Inflammatory macrophage treated with lipopolysaccharide for 4 hours (primary cell): ENCODE results near the gene CCR7.

Experiments
- DNase-seq: peaks from one replicate; pipeline ENCODE4 v3.0.0-alpha.2; 2020

The CCR7 gene

DNA sequence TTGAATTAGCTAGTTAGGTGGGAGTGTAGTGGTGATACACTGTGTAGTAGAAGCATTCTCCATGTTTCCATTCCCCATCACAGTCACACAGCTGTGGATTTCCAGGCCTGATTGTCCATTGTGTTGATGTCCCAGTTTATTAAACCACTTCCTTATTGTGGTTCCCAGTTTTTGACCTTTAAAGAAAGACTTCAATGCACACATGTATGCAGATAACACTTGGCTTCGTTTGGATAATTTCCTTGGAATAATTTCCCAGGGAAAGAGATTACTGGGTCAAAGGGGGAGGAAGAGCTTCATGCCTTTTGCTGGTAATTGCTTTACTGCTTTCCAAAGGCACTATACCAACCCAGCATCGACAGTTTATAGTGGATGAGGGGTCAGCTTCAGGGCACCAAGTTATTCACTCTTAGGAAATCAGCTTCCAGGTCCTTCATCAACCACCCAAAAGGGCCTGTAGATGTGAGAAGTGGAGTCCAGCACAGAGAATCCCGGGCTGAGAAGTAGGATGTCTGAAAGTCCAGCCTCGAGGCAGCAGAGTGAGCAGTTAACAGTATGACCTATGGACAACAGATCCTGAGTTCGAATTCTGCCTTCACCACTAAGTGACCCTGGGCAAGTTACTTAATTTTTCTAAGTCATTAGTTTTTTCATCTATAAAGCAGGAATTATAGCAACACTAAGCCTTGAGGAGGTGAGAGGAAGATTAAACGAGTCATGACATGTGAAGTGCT is 32.6 kb downstream of the CCR7 start:
- no peak for DNase-seq

DNA sequence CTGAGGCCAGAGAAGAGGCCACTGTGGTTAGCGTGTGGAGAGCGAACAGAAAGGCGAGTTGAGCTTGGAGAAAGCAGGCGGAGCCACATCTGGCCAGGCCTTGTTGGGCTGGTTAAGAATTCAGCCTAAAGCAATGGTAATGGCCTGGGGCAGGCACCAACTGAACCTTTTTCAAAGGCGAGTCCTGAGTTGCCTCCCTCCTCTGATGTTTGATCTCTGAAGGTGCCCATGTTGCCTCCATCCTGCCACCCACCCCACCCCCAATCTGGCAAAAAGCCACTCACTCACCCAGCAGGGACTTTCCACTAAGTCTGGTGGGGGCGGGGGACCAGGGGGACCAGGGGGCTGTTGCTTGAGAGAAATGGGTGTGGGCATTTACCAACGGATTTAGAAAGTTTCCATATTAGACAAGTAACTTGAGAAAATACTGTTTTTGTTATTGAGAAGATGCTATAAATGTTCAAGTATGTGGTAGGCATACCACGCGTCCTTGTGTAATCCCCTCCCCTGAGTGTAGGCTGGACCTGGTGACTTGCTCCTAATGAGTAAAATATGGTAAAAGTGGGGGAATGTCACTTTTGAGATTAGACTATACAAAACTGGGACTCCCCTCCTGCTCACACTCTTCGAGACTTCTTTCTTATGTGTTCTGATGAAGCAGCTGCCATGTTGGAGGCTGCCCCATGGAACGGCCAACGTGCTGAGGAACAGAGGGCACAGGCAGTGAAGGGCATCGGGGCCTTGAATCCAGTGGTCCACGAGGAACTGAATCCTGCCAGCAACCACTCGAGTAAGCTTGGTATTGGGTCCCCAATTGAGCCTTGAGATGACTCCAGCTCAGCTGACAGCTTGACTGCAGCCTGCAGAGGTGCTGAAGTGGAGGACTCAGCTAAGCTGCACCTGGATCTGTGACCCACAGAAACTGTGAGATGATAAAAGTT is 34.0 kb downstream of the CCR7 start:
- no peak for DNase-seq

DNA sequence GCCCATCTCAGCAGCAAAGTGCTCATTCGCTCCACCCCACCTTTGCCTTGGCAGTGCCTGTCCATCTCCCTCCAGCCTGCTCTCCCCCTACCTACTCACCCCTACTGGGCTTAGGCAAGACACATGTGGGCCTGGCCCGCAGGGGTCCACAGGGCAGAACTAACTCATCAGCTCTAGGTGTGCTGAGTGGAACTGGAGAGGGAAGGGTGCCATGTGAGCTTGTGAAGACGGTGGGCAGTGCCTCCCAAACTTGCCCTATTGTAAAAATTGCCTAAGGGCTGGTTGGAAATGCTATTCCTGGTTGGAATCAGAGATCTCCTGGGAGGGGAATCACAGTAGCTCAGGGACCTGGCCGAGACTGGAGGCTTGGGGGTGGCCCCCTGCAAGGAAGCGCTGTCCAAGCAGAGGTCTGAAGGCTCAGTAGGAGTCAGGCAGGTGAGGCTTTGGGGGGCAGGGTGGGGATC is 34.7 kb downstream of the CCR7 start:
- no peak for DNase-seq

DNA sequence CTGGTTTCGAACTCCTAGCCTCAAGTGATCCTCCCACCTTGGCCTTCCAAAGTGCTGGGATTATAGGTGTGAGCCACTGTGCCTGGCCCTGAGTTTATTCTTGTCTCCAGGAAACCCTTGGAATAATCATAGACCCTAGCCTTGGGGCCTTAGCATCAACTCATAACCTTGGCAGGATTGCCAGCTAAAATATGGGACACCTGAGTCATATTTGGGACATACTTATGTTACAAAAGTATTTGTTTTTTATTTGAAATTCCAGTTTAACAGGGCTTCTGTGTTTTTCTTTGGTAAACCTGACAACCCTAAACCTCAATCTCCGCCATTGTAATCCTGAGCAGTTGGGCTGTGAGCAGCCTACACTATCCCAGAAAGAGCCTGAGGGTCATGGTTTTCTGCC is 35.3 kb downstream of the CCR7 start:
- no peak for DNase-seq

DNA sequence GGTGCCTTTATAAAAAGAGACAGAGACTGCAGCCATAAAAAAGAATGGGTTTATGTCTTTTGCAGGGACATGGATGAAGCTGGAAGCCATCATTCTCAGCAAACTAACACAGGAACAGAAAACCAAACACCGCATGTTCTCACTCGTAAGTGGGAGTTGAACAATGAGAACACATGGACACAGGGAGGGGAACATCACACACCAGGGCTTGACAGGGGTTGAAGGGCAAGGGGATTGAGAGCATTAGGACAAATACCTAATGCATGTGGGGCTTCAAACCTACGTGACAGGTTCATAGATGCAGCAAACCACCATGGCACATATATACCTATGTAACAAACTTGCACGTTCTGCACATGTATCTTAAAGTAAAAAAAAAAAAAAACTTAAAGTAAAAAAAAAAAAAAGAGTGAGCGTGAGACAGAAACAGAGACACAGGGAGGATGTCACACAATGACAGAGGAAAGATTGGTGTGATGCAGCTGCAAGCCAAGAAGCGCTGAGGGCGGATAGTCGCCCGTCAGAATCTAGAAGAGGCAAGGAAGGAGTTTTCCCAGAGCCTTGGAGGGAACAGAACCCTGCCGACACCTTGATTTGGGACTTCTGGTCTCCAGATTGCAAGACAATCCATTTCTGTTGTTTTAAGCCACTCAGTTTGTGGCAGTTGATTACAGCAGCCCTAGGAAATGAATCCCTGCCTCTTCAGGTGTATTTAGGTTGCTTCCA is 36.4 kb downstream of the CCR7 start:
- no peak for DNase-seq

DNA sequence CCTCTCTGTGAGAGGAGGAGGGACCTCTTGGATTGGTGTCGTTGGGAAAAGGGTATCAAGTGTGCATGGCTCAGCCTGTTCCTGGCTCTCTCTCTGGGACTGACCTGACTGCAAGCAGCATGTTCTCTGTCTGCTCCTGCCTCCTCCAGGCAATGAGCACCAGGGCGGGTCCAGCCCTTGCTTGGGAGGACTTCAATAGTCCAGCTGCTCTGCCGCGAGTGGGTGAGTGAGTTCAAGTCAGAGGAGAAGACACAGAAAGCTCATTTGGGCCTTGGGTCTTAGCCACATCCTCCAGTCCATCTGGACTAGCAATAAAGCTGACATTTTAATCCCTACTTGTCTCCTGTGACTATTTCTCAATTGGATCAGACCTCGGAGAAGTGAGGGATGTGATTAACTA is 38.6 kb downstream of the CCR7 start:
- DNase-seq, result no peak

DNA sequence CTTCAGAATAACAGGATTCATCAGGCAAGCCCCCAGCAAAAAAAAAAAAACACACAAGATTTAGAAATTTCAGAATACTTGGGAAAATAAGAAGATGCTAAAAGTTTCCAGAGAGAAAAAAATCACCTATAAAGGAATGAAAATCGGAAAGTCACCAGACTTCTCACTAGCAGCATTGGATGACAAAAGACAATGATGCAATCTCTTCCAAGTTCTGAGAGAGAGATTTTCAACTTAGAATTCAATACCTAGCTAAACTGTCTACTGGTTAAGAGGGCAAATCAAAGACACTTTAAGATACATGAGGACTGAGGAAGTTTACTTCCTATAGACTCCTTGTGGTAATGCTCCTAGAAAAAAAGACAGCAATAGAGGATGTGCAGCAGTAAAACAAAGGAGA is 40.0 kb downstream of the CCR7 start:
- DNase-seq, result no peak

DNA sequence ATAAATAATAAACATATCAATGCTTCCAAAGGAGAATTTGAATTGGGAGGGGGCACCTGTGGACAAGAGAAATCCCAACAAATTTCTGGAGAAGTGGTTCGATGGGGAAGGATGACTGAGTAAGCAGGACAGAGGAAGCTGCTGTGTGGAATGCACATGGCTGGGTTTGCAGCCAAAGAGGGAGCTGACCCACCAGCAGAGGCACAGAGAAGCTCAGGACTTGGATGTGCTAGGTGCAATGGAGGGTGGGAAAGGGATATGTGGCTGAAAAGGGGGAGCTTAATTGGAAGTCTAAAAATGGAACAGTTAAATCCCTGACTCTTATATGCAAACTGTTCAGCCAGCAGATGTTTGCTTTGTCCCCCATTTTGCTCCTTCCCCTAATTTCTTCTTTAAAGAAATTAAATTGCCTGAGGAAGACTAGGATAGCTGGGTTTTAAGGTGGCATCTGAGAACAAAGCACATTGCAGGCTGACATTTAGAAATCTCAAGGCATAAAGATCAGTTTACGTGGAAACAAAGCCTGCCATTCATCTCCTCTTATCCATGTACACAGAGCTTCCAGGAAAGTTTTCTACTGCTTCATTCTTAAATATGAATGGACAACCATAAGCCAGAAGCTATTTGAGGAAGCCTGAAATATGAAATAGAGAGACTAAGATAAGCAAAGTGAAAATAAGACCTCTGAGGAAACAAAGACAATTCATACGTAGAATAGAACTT is 40.9 kb downstream of the CCR7 start:
- no peak for DNase-seq

DNA sequence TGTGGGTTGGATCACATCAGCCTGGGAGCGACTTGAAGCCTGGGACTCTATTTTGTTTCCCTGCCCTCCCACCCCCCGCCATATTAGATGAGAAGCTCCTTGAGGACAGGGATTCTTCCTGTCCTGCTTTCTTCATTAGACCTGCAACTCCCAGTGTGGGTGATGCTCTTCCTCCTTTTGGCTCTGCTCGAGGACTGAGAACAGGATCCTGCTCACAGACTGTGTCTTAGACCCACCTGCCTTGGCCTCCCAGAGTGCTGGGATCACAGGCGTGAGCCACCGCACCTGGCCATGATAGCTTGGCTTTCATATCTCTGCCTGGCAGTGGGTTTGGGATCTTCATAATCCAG is 42.3 kb downstream of the CCR7 start:
- DNase-seq, result no peak

GRCh38 chr17:40522250-40522960 is 42.9 kb downstream of the CCR7 start:
- DNase-seq, result no peak

GRCh38 chr17:40520991-40521453 is 44.2 kb downstream of the CCR7 start:
- no peak for DNase-seq

GRCh38 chr17:40519089-40519775 is 46.0 kb downstream of the CCR7 start:
- DNase-seq, result no peak

- no peak for DNase-seq
Observed at GRCh38 chr17:40518401-40519088, 46.7 kb downstream of the CCR7 start.

DNA sequence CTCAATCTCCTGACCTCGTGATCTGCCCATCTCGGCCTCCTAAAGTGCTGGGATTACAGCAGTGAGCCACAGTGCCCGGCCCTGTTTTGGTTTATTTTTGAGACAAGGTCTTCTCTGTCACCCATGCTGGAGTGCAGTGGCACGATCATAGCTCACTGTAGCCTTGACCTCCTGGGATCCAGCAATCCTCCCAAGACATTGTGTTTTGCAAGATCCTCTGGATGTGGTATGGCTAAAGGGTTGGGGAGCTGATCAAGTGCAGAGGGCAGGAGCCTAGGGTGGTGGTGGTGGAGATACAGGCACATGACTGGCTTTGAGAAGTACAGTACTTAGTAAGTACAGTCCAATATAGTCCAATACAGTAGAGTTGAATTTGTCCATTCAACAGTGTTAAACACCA is 47.3 kb downstream of the CCR7 start:
- no peak for DNase-seq

GRCh38 chr17:40517286-40517662 is 48.0 kb downstream of the CCR7 start:
- DNase-seq, result no peak

- DNase-seq, result no peak
Observed at GRCh38 chr17:40516581-40517285, 48.5 kb downstream of the CCR7 start.

DNA sequence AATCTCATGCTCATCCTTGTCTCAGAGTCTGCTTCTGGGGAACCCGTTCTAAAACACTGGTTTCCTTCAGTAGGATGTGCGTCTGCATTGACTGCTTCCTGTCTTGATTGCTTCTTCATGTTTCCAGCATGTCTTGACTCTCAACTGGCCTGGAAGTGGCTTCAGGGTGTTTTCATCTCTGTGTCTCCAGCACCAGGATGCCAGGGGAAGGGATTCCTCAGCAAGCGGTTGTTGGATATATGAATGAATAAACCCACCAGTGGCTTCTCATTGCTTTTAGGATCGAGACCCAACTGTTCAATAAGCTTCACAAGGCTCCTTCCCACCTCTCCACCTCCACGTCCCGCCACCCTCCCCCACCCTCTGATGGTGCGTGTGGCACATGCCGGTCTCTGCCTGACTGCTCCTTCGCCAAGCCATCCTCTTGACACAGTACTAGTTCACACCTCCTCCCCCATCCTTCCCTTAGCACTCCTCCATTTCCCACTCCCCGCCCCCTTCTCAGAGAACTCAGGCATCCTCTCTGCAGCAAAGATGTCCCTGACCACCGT is 49.7 kb downstream of the CCR7 start:
- no peak for DNase-seq

DNA sequence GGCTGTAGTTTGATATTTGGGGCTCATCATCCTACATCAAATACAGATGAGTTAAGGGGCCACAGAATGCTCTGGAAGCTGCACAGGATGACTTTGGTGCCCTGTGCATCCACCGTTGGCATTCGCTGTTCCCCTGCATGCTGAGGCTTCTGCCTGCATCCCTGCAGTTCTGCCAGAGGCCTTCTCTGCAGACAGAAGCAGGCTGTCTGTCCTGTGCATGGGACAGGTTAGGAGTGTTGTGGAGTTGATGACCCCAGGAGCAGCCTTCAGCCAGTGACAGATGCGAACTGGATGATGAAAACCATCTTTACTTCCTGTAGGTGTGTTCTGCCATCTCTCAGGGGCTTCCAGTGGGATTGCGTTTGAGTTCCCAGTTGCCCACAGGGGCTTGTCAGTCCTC is 50.3 kb downstream of the CCR7 start:
- DNase-seq, result no peak

- no peak for DNase-seq
Observed at GRCh38 chr17:40514013-40514875, 51.0 kb downstream of the CCR7 start.
